ENCODE results near the gene DYRK4. TPM values are rescaled to one million over a fixed set of nuclear protein-coding genes. Genes with fewer than 3 reads are reported as not detected.
A peak's percentile ranks its signal among the peaks of the same experiment; 100 is the strongest.

DYRK4 gene
- total RNA-seq, 1 experiment from 2014 or later, result 13.3 TPM

DNA sequence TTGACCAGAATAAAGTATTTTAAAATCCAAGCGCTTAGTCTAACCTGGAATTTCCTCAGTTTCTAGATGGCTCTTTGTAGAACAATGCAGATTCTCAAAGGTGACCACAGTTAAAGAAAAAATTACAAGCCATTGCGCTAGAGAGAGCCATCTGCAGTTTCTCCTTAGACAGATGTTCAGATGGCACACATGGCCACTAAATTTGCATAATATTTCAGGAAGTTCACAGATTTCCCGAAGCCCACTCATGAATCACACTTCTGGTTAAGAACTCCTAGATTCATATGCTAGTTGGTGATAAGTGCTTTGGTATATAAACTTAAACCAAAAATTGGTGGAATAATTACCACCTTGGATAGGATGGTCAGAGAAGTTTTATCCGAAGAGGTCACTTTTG is 86.1 kb downstream of the DYRK4 start:
- ChIA-PET CTCF (no interaction called here), POLR2A (no interaction called here)
- Histone ChIP-seq H3K9me3 (ENCODE audit: control insufficient read depth, insufficient read depth, low read depth, low read length) (no peaks in the 10 kb centered on the region), H3K36me3 (ENCODE audit: control insufficient read depth, insufficient read depth, low read length) (peaks cover 6% of the 10 kb centered on the region; the same call in 1 of the 2 replicates), H3K4me3 (ENCODE audit: low read depth in 2 of 2, low read length in 2 of 2) (peak overlapping the region; percentile 85 to 99), H3K27ac (ENCODE audit: low read length) (peak overlapping the region; percentile 91), H3K27me3 (ENCODE audit: control insufficient read depth, insufficient read depth, low read length) (no peaks in the 10 kb centered on the region), H3K4me1 (ENCODE audit: control insufficient read depth, insufficient read depth, low read length) (peaks cover 5% of the 10 kb centered on the region; the same call in 1 of the 2 replicates)
- BruUV-seq (replicated peaks), result no TSS peak
- in situ Hi-C loops (cut with HindIII; ENCODE audit: low pct_unique_long_range_greater_than_20kb, low sequenced_read_pairs), result no loop called here
- no peak for ATAC-seq
- TF ChIP-seq POLR2AphosphoS5 (IDR thresholded peaks at IDR 0.05; ENCODE audit: low read depth, low read length), result no peak
- TF ChIP-seq, protein P1, sequence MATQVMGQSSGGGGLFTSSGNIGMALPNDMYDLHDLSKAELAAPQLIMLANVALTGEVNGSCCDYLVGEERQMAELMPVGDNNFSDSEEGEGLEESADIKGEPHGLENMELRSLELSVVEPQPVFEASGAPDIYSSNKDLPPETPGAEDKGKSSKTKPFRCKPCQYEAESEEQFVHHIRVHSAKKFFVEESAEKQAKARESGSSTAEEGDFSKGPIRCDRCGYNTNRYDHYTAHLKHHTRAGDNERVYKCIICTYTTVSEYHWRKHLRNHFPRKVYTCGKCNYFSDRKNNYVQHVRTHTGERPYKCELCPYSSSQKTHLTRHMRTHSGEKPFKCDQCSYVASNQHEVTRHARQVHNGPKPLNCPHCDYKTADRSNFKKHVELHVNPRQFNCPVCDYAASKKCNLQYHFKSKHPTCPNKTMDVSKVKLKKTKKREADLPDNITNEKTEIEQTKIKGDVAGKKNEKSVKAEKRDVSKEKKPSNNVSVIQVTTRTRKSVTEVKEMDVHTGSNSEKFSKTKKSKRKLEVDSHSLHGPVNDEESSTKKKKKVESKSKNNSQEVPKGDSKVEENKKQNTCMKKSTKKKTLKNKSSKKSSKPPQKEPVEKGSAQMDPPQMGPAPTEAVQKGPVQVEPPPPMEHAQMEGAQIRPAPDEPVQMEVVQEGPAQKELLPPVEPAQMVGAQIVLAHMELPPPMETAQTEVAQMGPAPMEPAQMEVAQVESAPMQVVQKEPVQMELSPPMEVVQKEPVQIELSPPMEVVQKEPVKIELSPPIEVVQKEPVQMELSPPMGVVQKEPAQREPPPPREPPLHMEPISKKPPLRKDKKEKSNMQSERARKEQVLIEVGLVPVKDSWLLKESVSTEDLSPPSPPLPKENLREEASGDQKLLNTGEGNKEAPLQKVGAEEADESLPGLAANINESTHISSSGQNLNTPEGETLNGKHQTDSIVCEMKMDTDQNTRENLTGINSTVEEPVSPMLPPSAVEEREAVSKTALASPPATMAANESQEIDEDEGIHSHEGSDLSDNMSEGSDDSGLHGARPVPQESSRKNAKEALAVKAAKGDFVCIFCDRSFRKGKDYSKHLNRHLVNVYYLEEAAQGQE (IDR thresholded peaks at IDR 0.05; ENCODE audit: insufficient read depth in 1 of 2, low read depth in 2 of 2, low read length in 1 of 2), result no peak
- TF ChIP-seq TCF7L2 (IDR thresholded peaks at IDR 0.05; ENCODE audit: low read depth, low read length), result no peak
- TF ChIP-seq, protein P2, sequence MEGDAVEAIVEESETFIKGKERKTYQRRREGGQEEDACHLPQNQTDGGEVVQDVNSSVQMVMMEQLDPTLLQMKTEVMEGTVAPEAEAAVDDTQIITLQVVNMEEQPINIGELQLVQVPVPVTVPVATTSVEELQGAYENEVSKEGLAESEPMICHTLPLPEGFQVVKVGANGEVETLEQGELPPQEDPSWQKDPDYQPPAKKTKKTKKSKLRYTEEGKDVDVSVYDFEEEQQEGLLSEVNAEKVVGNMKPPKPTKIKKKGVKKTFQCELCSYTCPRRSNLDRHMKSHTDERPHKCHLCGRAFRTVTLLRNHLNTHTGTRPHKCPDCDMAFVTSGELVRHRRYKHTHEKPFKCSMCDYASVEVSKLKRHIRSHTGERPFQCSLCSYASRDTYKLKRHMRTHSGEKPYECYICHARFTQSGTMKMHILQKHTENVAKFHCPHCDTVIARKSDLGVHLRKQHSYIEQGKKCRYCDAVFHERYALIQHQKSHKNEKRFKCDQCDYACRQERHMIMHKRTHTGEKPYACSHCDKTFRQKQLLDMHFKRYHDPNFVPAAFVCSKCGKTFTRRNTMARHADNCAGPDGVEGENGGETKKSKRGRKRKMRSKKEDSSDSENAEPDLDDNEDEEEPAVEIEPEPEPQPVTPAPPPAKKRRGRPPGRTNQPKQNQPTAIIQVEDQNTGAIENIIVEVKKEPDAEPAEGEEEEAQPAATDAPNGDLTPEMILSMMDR (IDR thresholded peaks at IDR 0.05), result no peak
- TF ChIP-seq SIN3A (IDR thresholded peaks at IDR 0.05; ENCODE audit: borderline replicate concordance, insufficient read depth, low read depth, low read length), result no peak
- DNase-seq (ENCODE audit: low read depth, low spot score), result no peak
- intact Hi-C loops (cut with micrococcal nuclease; ENCODE audit: unreplicated experiment), result no loop called here

DNA sequence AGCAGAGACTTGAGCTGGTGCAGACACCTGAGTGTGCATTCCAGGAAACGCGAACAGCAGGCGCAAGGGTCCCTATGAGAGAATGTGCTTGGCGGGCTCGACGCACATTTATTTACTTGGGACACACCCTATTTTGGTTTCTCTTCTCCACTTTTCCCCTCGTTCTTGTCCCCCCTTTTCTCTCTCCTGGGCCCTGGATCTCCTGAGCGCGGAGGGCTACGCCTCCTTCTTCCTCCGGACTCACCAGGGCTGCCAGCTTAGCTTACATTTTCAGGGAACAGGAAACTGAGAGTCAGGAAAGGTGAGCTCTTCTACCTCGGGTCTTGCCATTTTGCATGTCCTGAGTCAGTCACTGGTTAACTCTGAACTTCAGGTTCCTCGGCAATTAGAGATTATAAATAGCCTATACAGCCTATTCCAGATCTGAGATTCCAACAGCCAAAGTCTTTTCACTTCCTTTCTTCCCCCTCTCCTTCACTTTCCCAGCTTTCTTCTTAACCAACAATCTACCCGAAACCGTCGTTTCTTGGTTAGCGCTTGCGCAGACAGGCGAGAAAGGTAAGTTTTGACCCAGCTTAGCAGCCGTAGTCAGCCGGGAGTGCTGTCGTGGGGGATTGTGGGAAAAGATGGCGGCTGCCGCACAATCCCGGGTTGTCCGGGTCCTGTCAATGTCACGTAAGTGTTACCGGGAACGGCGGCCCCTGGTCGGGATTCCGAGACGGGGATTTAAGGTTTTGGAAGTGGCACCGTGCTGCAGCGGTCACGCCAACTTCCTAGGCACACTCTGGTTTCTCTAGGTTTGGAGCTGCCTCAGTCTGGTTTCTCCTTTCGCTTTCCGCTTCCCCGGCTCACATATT is 86.7 kb downstream of the DYRK4 start, which contains the start of the genes AKAP3 and NDUFA9:
Gene AKAP3, minus strand, starts transcription at position 551 of the 857 bp plus-strand sequence. CDS start 10,855 bp downstream, outside the sequence.
Gene NDUFA9, plus strand, starts transcription at position 614 of the 857 bp plus-strand sequence. Its CDS starts 13 bp downstream, at position 627.
- POLR2A ChIA-PET, result no interaction called here

More for the DNA sequence above, 86.7 kb downstream of the DYRK4 start, which contains the start of the genes AKAP3 and NDUFA9:
- Histone ChIP-seq H3K27ac (ENCODE audit: low read length) (peak within 1 kb of the TSS; percentile 91), H3K4me1 (ENCODE audit: control insufficient read depth, insufficient read depth, low read length) (peaks cover 5% of the 10 kb centered on the region; the same call in 1 of the 2 replicates), H3K9me3 (ENCODE audit: control insufficient read depth, insufficient read depth, low read depth, low read length) (no peaks in the 10 kb centered on the region), H3K4me3 (ENCODE audit: low read depth in 2 of 2, low read length in 2 of 2) (peak within 1 kb of the TSS; percentile 85 to 99), H3K36me3 (ENCODE audit: control insufficient read depth, insufficient read depth, low read length) (peaks cover 6% of the 10 kb centered on the region; the same call in 1 of the 2 replicates), H3K27me3 (ENCODE audit: control insufficient read depth, insufficient read depth, low read length) (no peaks in the 10 kb centered on the region)
- peak; percentile 99 for ATAC-seq
- in situ Hi-C loops (cut with HindIII; ENCODE audit: low pct_unique_long_range_greater_than_20kb, low sequenced_read_pairs), result no loop called here
- CTCF ChIA-PET, result interaction anchor here (0.7 kb wide), 2 partner anchors 107 to 353 kb away, joined by 3 to 7 read pairs; no protein-coding TSS in a partner anchor
- intact Hi-C loops (cut with micrococcal nuclease; ENCODE audit: unreplicated experiment), result no loop called here
- DNase-seq (ENCODE audit: low read depth, low spot score), result peak; percentile 61
- TF ChIP-seq, protein P1 (IDR thresholded peaks at IDR 0.05; ENCODE audit: insufficient read depth in 1 of 2, low read depth in 2 of 2, low read length in 1 of 2), result no peak
- peak; percentile 52 for TF ChIP-seq POLR2AphosphoS5 (IDR thresholded peaks at IDR 0.05; ENCODE audit: low read depth, low read length)
- BruUV-seq (replicated peaks), result TSS peak; percentile 93

Data from Panc1 (cell line).